Ovary (tissue), 9 donors: ENCODE results near the gene DAB2IP. TPM values are rescaled to one million over a fixed set of nuclear protein-coding genes. Genes with fewer than 3 reads are reported as not detected.

Experiments
- DNase-seq, 5 donors: peaks; one replicate each; pipeline ENCODE4 v3.0.0-alpha.2; 2019 to 2020
- H3K27ac ChIP-seq, 2 donors: fragments of 200-600 bp; one replicate each; pipeline versions ENCODE4 v1.5.1 to v1.8.0; 2019 to 2022
- H3K27me3 ChIP-seq: fragments of 200-600 bp; one replicate; pipeline ENCODE4 v1.8.0; 2022
- H3K36me3 ChIP-seq: fragments of 200-600 bp; sonication (generic); one replicate; pipeline ENCODE4 v1.5.1; 2019
- H3K4me1 ChIP-seq: one replicate; pipeline ENCODE4 v1.8.1; 2013; ENCODE audit warnings: mild to moderate bottlenecking, moderate library complexity; ENCODE audit not compliant: insufficient read depth
- H3K4me3 ChIP-seq: fragments of 200-600 bp; sonication (generic); one replicate; pipeline ENCODE4 v1.5.1; 2017
- H3K9me3 ChIP-seq, 2 donors: fragments of 200-600 bp in 1 of 2; sonication (generic) in 1 of 2; one replicate each; pipeline versions ENCODE4 v1.5.1 to v1.8.1; 2013 to 2019; ENCODE audit warnings: mild to moderate bottlenecking in 1 of 2, moderate library complexity in 1 of 2
- CTCF ChIP-seq, 3 donors: fragments of 450-650 bp in 2 of 3; fragments of 200-600 bp in 1 of 3; IDR thresholded peaks; one replicate each; pipeline versions ENCODE4 v1.5.1 to v1.8.0; 2016 to 2022; ENCODE audit warnings: antibody characterized with exemption in 3 of 3, mild to moderate bottlenecking in 1 of 3
- EP300 ChIP-seq: sonication (generic); formaldehyde crosslinking; IDR thresholded peaks from one replicate; pipeline ENCODE4 v1.6.1; 2017; ENCODE audit warnings: antibody characterized with exemption
- POLR2A ChIP-seq: fragments of 450-650 bp; IDR thresholded peaks from one replicate; pipeline ENCODE4 v1.6.1; 2017; ENCODE audit warnings: antibody characterized with exemption, mild to moderate bottlenecking, moderate library complexity
- WGBS, 3 donors: extraction: QIAGEN DNeasy Blood & Tissue Kit in 1 of 3; methylation state at CpG; one replicate each; pipeline versions ENCODE4 v1.1.5 to v1.1.7; 2013 to 2017; 5-methylcytosine and 5-hydroxymethylcytosine counted together
- intact Hi-C, 4 donors: fragments of 100-400 bp; cut with DNase I; formaldehyde crosslinking; loops; one replicate each; pipeline versions ENCODE4 v1.11.0 to v1.15.1; 2022 to 2023
- polyA plus RNA-seq, 2 donors: library from polyadenylated mRNA; stranded (reverse); fragments of 200-250 nt in 1 of 2; fragments of 350-450 nt in 1 of 2; fragmentation: Illumina TruSeq in 1 of 2; extraction: RNeasy Lipid Tissue Mini Kit (QIAGEN cat#74804) in 1 of 2; gene quantifications; one replicate each; pipeline ENCODE4 v1.2.3, GENCODE V29; 2013 to 2014
- total RNA-seq, 7 donors: library from RNA; depleted of rRNA in 2 of 7; stranded (reverse); fragments of >200 nt in 2 of 7; fragmentation: NEBNext Ultra II Directional in 3 of 7; extraction: Animal tissue kit (Norgen Biotek cat#: 25700) in 3 of 7; gene quantifications; one replicate each; pipeline versions ENCODE4 v1.1.0 to v1.2.4, GENCODE V29; 2016 to 2023
- donor health status: DM: no; HTN: no; CAD: no; lungs with moderate emphysema.
- donor health status: DM: no; HTN: no; CAD: no.
- donor health status: Bipolar disorder and iron deficiency.
- donor health status: DM: yes; HTN: yes; CAD: no.
- donor health status: DM: no; HTN: no; CAD: no.
- donor health status: DM: yes; HTN: yes; CAD: no.

Gene DAB2IP
- total and polyA plus RNA-seq, 9 donors: 9.3 to 95.0 (median 70.6) TPM

- H3K4me3 ChIP-seq: no peak overlapping the region
- no peak overlapping the region for H3K27ac ChIP-seq
- H3K36me3 ChIP-seq: no peaks in the 10 kb centered on the region
- 84 to 91% (median 88%) methylated on average over 9 of the region's 9 CpGs for WGBS, 3 donors
- no peaks in the 10 kb centered on the region for H3K9me3 ChIP-seq
- intact Hi-C loops: no loop called here
- peaks cover 2% of the 10 kb centered on the region for H3K4me1 ChIP-seq
- no peak for TF ChIP-seq EP300
- no peak for TF ChIP-seq CTCF (IDR thresholded peaks at IDR 0.05)
- TF ChIP-seq POLR2A: no peak
- no peak for DNase-seq
- H3K27me3 ChIP-seq: no peaks in the 10 kb centered on the region
These were observed 40.8 kb upstream of the DAB2IP start for GRCh38 chr9:121610638-121610953.

- peak in 2 of 5 donors; percentile 34 to 35 for DNase-seq
- Histone ChIP-seq H3K36me3 (no peaks in the 10 kb centered on the region), H3K4me1 (peaks cover 2% of the 10 kb centered on the region), H3K9me3 (no peaks in the 10 kb centered on the region), H3K4me3 (no peak overlapping the region), H3K27me3 (no peaks in the 10 kb centered on the region), H3K27ac (no peak overlapping the region)
- intact Hi-C loops: no loop called here
- TF ChIP-seq CTCF (IDR thresholded peaks at IDR 0.05): no peak
- 17 to 41% (median 20%) methylated on average over 9 of the region's 9 CpGs for WGBS, 3 donors
These were observed 38.9 kb upstream of the DAB2IP start for GRCh38 chr9:121612511-121612998.

- no peak for DNase-seq
- WGBS, 3 donors: 69 to 78% (median 77%) methylated on average over 11 of the region's 11 CpGs
- Histone ChIP-seq H3K9me3 (no peaks in the 10 kb centered on the region), H3K4me1 (peaks cover 2% of the 10 kb centered on the region), H3K4me3 (no peak overlapping the region), H3K36me3 (no peaks in the 10 kb centered on the region), H3K27ac (no peak overlapping the region), H3K27me3 (no peaks in the 10 kb centered on the region)
- intact Hi-C loops: no loop called here
- TF ChIP-seq CTCF (IDR thresholded peaks at IDR 0.05) (no peak), EP300 (no peak), POLR2A (no peak)
These were observed 38.3 kb upstream of the DAB2IP start for GRCh38 chr9:121613009-121613752.

GRCh38 chr9:121616123-121616755, 35.2 kb upstream of the DAB2IP start:
- H3K9me3 ChIP-seq: no peaks in the 10 kb centered on the region
- intact Hi-C loops: no loop called here
- H3K4me3 ChIP-seq: no peak overlapping the region
- H3K4me1 ChIP-seq: peaks cover 2% of the 10 kb centered on the region
- TF ChIP-seq POLR2A: no peak
- TF ChIP-seq EP300: no peak
- no peak for TF ChIP-seq CTCF (IDR thresholded peaks at IDR 0.05)
- WGBS, 3 donors: 91 to 93% (median 92%) methylated on average over 14 of the region's 14 CpGs
- H3K36me3 ChIP-seq: no peaks in the 10 kb centered on the region
- H3K27ac ChIP-seq: no peak overlapping the region
- no peaks in the 10 kb centered on the region for H3K27me3 ChIP-seq
- DNase-seq: no peak
